GOT3 (cell line): ENCODE measurements around the gene SPDYC.

Experiments
- DNase-seq: peaks from one replicate; lab custom pipeline; 2025; ENCODE audit warnings: mixed read lengths; lab: John Stamatoyannopoulos, UW

SPDYC gene

DNA sequence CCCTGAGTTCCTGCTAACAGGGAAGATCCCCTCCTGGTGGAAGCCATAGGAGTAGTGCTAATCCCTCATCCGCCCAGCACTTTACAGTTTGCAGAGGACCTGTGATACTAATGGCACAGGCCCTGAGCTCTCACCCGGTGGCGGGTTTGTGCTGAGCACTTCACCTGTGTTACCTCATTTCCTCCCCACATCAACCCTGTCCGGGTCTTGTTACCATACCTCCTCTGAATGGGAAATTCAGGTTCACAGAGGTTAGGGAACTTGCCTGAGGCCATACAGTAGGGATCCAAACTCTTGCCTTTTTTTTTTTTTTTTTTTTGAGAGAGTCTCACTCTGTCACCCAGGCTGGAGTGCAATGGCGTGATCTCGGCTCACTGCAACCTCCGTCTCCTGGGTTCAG, 36.9 kb downstream of the SPDYC start:
- no peak for DNase-seq

DNA sequence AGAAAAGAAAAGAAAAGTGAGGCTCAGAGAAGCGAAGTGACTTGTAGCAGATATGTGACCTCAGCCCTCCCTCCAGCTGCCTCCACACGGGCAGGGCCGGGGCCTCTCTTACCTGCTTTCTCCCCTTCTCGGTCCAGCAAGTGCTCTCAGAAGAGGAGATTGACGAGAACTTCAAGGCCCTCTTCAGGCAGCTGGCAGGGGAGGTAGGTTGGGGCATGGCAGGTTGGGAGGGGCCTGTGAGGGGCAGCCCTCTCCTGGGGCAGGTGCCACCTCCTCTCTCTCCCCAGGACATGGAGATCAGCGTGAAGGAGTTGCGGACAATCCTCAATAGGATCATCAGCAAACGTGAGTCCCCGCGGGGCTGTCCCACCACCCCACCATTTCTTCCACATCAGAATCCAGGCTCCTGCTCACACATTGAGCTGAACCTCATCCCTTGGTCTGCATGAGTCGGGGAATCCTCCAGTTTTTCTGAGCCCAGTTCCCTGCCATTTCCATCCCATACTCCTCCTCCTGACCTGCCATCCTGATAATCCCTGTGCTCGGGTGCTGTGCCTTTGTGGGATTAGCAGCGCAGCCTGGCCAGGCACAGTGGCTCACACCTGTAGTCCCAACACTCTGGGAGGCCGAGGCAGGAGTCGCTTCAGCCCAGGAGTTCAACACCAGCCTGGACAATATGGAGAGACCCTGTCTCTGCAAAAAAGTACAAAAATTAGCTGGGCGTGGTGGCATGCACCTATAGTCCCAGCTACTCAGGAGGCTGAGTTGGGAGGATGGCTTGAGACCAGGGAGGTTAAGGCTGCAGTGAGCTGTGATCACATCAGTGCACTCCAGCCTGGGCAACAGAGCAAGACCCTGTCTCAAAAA, 38.1 kb downstream of the SPDYC start:
- no peak for DNase-seq

DNA sequence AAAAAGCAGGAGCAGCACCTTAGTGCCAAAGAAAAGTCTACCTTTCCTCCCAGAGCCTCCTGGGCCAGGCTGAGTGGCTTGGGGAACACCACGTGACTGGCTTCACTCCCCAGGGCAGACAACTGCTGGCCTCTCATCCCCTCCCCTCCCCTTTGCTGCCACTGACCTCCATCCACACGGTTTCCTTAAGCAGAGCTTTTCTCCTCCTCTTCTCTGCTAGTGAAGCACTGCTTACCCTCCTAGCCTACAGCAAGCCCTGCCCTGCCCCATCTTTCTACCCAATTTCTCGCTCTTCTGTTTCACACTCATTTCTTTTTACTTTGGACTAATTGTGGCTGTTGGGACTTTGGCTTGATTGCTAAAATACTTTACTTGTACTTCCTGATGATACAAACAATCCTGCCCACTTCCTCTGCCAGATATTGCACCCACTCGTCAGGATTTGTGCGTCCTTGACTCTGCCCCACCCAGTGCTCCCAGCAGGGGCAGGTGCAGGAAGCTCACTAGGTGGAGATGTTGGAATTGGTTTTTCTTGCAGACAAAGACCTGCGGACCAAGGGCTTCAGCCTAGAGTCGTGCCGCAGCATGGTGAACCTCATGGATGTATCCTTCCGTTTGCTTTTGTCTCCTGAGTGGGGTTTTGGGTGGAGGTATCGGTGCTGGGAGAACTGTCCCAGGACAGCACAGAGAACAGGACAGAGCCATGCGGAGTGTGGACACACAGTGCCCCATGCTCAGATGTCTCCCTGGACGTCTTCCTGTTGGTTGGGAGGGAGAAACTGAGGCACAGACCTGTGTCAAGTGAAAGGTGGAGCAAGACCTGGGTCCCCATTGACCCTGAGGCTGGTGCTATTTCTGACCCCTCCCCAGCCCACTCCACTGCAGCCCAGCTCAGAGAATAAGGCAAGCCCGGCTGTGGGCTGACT, 39.0 kb downstream of the SPDYC start:
- DNase-seq, result no peak

DNA sequence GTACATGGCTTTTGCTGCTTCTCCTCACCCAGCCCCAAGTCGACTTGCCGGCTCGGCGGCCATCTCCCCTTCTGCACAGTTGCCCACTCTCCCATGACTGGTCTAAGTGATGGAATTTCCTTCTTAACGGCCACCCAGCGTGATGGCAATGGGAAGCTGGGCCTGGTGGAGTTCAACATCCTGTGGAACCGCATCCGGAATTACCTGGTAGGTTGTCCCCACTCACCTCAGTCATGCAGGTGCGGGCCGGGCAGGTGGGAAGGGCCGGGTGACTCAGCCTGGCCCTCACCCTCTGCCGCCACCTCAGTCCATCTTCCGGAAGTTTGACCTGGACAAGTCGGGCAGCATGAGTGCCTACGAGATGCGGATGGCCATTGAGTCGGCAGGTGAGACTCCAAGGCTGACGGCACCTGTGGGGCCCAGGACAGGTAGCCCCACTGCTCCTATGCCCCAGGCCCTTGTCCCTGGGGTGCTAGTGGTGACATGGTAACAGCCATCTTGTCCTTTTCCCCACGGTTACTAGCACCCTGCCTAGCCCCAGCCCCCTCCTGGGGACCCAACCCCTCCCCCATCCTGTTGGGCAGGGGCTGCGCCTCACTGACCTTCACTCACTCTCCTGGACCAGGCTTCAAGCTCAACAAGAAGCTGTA, 39.8 kb downstream of the SPDYC start:
- no peak for DNase-seq

DNA sequence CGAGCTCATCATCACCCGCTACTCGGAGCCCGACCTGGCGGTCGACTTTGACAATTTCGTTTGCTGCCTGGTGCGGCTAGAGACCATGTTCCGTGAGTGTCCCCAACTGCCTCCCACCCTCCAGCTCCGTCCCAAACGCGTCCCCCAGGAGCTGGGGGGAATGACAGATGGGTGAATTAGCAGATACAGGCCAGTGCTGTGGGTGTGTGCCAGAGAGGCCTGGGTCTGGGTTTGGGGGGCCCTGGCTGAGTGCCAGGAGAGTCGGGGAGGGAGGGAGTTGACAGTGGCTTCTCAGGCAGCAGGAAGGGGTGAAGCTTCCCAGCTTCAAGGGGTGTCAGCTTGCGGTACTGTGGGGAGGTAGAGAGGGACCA, 40.3 kb downstream of the SPDYC start:
- no peak for DNase-seq

DNA sequence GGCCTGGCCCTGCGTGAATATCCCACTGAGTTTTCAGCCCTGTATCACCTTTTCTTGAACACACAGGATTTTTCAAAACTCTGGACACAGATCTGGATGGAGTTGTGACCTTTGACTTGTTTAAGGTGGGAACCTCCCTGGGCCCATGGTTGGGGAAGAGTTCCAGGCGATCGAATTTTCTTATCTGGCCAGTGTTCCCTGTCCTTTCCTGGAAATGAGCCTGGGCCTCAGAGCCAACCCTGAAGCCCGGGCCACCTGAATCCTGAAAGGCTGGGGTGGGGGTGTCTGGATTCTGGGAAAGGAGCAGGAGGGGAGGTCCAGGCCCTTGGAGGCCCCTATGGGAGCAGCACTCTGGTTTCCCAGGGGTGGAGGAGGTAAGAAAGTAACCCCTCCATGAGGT, 40.7 kb downstream of the SPDYC start:
- no peak for DNase-seq

DNA sequence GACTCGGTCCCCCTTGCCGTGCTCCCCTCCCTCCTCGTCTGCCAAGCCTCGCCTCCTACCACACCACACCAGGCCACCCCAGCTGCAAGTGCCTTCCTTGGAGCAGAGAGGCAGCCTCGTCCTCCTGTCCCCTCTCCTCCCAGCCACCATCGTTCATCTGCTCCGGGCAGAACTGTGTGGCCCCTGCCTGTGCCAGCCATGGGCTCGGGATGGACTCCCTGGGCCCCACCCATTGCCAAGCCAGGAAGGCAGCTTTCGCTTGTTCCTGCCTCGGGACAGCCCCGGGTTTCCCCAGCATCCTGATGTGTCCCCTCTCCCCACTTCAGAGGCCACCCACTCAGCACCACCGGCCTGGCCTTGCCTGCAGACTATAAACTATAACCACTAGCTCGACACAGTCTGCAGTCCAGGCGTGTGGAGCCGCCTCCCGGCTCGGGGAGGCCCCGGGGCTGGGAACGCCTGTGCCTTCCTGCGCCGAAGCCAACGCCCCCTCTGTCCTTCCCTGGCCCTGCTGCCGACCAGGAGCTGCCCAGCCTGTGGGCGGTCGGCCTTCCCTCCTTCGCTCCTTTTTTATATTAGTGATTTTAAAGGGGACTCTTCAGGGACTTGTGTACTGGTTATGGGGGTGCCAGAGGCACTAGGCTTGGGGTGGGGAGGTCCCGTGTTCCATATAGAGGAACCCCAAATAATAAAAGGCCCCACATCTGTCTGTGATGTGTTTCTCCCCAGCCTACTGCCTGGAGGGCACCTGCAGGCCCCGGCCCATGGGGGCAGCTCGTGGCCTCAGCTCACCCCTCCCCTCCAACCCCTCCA, 41.5 kb downstream of the SPDYC start:
- DNase-seq, result no peak

DNA sequence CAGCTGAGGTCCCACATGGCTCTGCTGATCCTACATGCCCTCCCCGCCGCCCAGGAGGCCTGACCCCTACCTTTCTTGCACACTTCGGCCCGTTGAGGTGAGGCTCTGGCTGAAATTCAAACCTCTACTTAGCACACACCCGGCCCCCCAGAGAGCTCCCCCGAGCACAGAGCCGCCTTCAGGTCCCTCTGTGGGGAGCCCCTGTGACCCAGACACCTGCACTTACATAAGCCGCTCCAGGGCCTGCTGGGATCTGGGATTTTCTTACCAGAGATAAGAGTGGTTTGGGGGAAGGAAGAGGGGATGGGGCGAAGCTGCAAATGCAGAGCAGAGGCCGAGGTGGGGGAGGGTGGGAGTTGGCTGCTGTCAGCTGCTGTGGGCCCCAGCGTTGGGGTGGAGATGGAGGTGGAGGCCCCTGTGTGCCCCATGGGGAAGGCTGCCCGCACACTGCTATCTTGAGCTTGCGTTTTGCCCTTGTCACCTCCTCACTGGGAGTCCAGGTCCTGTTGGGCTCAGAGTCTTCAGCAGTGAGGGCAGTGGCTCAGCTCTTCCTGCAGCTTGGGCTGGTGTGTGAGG, 42.3 kb downstream of the SPDYC start:
- DNase-seq, result no peak

DNA sequence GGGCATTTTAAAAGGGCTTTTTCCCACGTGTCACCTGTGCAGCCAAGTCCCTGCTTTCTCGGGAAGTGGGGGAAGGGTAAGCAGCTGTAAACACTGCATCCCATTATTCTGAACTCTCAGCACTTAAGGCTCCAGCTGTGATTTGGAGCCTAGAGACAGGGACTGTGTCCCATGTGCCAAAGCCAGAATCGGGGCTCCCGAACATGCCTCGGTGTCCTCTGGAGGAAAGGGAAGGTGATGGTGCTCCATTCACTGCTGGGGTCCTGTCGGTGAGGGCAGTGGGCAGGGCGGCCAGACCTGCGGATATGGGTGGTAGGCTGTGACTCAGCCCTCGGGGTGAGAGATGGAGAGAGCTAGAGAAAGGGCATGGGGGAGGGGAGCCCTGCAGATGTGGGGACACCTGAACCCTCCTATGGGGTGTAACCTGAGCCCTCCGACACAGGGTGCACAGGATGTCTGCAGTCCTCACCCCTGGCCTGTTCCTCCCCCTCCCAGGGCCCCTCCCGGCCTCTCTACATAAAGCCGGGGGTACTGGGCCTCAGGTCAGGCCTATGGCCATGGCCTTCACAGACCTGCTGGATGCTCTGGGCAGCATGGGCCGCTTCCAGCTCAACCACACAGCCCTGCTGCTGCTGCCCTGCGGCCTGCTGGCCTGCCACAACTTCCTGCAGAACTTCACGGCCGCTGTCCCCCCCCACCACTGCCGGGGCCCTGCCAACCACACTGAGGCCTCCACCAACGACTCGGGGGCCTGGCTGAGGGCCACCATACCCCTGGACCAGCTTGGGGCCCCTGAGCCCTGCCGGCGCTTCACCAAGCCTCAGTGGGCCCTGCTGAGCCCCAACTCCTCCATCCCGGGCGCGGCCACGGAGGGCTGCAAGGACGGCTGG, 43.5 kb downstream of the SPDYC start:
- no peak for DNase-seq

DNA sequence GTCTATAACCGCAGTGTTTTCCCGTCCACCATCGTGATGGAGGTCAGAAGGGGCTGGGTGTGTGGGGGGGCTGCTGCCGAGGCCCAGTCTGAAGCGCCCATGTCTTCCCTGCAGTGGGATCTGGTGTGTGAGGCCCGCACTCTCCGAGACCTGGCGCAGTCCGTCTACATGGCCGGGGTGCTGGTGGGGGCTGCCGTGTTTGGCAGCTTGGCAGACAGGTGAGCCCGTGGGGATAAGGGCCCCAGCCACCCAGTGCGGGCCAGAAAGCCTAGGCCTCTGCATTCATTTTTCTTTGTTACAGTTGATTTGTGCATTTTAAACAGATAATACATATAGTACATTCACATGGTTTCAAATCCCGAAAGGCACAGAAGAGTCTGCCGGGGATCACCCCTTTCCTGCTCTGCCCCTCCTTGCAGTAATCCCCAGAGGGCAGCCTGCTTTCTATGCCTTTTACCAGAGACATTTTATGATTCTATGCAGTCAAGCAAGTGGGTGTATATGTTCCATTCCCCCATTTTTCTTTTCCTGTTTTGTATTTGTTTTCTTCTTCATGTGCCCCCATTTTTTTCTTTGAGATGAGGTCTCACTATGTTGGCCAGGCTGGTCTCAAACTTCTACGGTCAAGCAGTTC, 44.3 kb downstream of the SPDYC start:
- DNase-seq, result no peak

DNA sequence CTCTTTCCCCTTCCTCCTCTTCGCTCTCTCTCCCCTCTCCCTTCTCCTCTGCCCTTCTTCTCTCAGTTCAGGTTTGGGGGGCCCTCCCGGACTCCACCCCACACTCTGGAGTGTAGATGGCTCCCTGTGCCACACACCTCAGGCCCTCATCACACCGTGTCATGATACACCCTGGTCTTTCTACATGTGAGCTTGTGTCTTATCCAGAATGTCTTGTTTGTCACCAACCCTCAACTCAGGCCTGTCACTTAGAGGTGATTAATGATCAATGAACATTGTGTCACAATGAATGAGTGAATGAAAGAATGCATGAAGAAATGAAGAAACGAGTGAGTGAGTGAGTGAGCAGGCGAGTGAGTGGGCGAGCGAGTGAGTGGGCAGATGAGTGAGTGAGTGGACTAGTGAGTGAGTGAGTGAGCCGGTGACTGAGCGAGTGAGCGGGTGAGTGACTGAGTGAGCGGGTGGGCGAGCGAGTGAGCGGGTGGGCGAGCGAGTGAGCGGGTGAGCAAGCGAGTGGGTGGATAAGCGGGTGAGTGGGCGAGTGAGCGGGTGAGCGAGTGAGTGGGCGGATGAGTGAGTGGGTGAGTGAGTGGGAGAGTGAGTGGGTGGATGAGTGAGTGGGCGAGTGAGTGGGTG, 45.5 kb downstream of the SPDYC start:
- DNase-seq, result no peak

DNA sequence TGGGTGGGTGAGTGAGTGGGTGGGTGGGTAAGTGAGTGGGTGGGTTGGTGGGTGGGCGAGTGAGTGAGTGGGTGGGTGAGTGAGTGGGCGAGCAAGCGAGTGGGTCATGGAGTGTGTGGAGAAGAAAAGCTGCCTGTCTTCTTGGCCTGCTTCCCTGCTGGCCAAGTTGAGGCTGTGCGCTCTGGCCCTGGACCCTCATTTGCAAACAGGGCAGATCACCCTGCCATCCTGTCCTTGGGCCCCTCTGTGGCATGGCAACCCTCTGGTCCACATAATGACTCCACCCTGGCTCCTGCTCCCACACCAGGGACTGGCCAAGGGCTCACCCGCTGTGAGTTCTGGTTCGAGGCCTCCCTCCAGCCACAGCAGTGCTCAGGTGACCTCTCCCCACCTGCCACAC, 46.8 kb downstream of the SPDYC start:
- DNase-seq, result no peak

DNA sequence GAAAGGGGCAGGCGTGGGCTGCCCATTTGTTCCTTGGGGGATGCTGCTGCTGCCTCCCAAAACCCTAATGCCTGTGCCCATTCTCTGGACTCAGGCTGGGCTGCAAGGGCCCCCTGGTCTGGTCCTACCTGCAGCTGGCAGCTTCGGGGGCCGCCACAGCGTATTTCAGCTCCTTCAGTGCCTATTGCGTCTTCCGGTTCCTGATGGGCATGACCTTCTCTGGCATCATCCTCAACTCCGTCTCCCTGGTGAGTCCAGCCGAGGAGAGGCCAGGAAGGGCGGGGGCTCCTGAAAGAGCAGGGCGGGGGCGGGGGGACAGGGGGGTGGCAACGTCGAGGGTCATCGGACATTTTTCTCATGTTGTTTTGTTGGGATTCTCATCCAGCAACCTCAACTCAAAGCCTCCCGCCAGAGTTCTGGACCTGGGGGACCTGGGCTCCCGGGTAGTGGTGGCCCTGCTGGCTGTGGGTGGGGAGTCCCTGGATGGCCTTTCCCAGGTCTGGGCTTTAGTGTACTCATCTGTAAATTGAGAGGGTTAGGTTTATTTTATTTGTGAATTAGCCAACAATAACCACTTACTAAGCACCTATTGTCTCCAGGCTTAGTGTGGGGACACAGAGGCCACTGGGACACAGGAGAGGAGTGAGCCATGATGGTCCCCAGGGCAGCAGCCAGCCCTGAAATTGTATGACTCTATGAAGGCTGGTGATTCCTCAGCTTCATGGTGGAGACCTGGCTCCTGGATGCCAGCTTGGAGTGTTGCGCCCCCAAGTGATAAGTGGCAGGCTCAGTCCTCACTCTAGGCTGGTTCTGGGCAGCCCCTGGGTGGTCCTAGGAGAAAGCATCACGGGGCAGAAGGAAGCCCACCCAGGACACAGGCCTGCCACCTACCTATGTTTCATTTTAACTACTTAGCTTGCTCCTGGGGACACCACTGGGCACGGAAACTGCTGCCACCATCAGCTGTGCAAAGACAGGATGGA, 47.7 kb downstream of the SPDYC start:
- no peak for DNase-seq

DNA sequence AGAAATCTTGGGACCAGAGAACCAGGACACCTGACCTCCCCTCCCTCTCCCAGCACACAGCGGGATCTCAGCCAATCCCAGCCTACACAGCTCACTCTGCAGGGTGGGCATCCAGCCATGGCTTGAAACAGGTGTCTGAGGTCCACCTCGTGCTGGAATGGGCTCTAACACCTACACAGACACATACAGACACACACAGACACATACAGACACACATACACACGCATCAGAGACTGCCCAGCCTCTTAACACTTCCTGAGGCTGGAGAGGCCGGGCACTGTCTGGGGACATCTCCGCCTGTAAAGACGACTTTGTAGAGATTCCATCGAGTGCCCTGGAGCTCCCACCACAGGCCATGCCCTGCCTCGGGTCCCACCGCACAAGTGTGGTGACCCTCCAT, 48.4 kb downstream of the SPDYC start:
- DNase-seq, result no peak

DNA sequence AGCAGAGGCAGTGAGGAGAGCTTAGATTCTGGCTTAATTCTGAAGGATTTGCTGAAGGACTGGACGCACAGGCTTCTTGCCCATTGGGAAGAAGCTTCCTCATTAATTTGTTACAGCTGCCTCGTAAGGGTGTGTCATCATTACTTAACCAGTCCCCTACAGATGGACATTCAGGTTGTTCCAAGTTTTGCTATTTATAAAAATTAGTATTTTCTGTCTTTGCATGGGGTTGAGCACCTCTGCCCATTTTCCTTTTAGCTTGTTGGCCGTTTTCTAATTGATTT, 49.8 kb downstream of the SPDYC start:
- no peak for DNase-seq

DNA sequence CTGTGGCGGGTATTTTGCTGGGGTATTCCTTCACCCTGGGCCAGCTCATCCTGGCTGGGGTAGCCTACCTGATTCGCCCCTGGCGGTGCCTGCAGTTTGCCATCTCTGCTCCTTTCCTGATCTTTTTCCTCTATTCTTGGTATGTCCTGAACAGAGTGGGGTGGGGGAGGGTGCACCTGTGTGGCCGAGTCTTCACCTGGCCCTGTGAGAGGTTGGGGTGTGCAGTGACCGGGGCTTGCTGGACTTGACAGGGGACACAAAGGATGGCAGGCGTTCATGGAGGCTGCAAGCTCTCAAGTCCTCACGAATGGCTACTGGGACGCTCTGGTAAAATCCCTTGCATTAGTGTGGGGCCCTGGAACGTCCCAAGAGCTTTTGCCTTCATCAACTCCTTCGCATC, 51.0 kb downstream of the SPDYC start:
- DNase-seq, result no peak
